ENCODE data around the gene ZNF580.

The ZNF580 gene

DNA sequence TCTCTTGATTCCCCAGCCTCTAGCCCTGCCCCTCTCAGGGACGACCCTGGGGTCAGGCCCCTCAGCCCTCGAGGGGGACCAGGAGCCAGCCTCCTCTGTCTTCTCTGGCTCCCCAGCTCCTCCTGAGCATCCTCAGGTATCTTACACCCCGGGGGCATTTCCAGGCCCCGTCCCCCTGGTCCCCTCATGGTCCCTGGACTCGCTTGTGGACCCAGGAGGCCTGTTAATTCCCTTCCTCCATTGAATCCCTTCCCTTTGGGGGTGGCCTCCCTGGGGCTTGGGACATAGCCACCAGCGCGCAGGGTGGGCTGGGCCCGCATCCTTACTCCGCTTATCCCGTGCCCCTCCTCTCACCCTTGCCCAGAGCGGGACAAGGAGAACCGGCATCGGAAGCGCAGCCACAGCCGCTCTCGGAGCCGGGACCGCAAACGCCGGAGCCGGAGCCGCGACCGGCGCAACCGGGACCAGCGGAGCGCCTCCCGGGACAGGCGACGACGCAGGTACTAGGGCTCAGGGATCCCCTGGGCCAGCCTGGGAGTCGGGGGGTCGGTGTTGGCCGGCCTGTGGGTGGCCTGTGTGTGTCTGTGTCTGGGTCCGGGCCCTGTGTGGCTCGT is 18.2 kb downstream of the ZNF580 start:
- TF ChIP-seq, protein P1, sequence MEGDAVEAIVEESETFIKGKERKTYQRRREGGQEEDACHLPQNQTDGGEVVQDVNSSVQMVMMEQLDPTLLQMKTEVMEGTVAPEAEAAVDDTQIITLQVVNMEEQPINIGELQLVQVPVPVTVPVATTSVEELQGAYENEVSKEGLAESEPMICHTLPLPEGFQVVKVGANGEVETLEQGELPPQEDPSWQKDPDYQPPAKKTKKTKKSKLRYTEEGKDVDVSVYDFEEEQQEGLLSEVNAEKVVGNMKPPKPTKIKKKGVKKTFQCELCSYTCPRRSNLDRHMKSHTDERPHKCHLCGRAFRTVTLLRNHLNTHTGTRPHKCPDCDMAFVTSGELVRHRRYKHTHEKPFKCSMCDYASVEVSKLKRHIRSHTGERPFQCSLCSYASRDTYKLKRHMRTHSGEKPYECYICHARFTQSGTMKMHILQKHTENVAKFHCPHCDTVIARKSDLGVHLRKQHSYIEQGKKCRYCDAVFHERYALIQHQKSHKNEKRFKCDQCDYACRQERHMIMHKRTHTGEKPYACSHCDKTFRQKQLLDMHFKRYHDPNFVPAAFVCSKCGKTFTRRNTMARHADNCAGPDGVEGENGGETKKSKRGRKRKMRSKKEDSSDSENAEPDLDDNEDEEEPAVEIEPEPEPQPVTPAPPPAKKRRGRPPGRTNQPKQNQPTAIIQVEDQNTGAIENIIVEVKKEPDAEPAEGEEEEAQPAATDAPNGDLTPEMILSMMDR (IDR thresholded peaks at IDR 0.05; ENCODE audit: low read length), result no peak
- no peak for TF ChIP-seq EZH2 (IDR thresholded peaks at IDR 0.05; ENCODE audit: borderline replicate concordance, low read length)
- Histone ChIP-seq H3K9me3 (ENCODE audit: low read length) (no peaks in the 10 kb centered on the region), H3K27me3 (ENCODE audit: insufficient read depth, low read length) (no peaks in the 10 kb centered on the region), H3K9ac (ENCODE audit: low read length) (peak overlapping the region; percentile 98; the same call in 1 of the 2 replicates), H3K36me3 (ENCODE audit: insufficient read depth, low read length) (peaks cover 79% of the 10 kb centered on the region), H4K20me1 (ENCODE audit: insufficient read depth, low read length) (no peaks in the 10 kb centered on the region; the same call in 1 of the 2 replicates), H3K9me2 (ENCODE audit: low read depth, low read length) (no peaks in the 10 kb centered on the region), H2AFZ (ENCODE audit: low read length) (no peak overlapping the region), H3F3A (ENCODE audit: insufficient read depth, low read length) (no peaks in the 10 kb centered on the region), H3K4me2 (ENCODE audit: low read length) (peak overlapping the region; percentile 97; the same call in 1 of the 2 replicates), H3K4me3 (ENCODE audit: low read depth, low read length, poor library complexity, severe bottlenecking) (peak overlapping the region; percentile 94), H3K4me1 (ENCODE audit: insufficient read depth, low read length, severe bottlenecking) (peaks cover 31% of the 10 kb centered on the region), H3K79me2 (ENCODE audit: insufficient read depth, low read length) (peaks cover 52% of the 10 kb centered on the region), H3K27ac (ENCODE audit: low read depth, low read length, poor library complexity, severe bottlenecking) (peak overlapping the region; percentile 1)

DNA sequence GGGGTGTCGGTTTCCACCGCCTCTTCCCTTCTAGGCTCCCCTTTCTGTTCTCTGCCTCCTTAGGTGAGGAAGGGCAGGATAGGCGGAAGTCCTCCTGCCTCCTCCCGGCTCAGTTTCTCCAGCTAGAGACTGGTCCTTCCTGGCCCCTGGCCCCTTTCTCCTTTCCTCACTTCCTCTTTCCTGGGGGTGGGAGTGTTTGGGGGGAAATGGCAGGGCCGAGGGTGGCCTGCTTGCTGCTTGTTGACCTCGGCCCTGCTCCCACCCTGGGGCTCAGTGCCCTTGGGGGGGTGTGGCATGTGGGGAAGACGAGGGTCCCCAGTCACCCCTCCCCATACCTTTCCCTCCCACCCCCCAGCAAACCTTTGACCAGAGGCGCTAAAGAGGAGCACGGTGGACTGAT is 19.0 kb downstream of the ZNF580 start:
- Histone ChIP-seq H3K36me3 (ENCODE audit: insufficient read depth, low read length) (peaks cover 87% of the 10 kb centered on the region), H3F3A (ENCODE audit: insufficient read depth, low read length) (no peaks in the 10 kb centered on the region), H3K4me1 (ENCODE audit: insufficient read depth, low read length, severe bottlenecking) (peaks cover 31% of the 10 kb centered on the region), H3K27me3 (ENCODE audit: insufficient read depth, low read length) (no peaks in the 10 kb centered on the region), H3K9ac (ENCODE audit: low read length) (no peak overlapping the region; the same call in 1 of the 2 replicates), H3K27ac (ENCODE audit: low read depth, low read length, poor library complexity, severe bottlenecking) (no peak overlapping the region), H3K9me3 (ENCODE audit: low read length) (no peaks in the 10 kb centered on the region), H3K4me3 (ENCODE audit: low read depth, low read length, poor library complexity, severe bottlenecking) (no peak overlapping the region), H4K20me1 (ENCODE audit: insufficient read depth, low read length) (no peaks in the 10 kb centered on the region; the same call in 1 of the 2 replicates), H3K79me2 (ENCODE audit: insufficient read depth, low read length) (peaks cover 52% of the 10 kb centered on the region), H2AFZ (ENCODE audit: low read length) (no peak overlapping the region), H3K4me2 (ENCODE audit: low read length) (no peak overlapping the region), H3K9me2 (ENCODE audit: low read depth, low read length) (no peaks in the 10 kb centered on the region)
- no peak for TF ChIP-seq EZH2 (IDR thresholded peaks at IDR 0.05; ENCODE audit: borderline replicate concordance, low read length)
- TF ChIP-seq, protein P1 (IDR thresholded peaks at IDR 0.05; ENCODE audit: low read length), result no peak

DNA sequence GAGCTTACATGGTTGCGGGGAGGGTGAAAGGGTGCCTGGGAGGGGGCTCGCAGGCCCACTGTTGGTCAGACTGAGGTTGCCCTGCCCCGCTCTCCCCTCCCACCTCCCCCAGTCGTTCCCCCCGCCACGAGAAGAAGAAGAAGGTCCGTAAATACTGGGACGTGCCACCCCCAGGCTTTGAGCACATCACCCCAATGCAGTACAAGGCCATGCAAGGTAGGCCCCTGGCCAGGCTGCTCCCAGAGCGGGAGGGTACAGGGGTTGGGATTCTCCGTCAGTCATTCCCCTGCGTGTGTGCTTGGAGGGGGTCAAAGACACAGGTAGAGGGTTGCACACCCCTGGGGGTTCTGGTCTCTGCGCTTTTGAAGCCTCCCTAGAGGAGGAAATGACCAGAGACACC is 19.6 kb downstream of the ZNF580 start:
- H3K79me2 ChIP-seq (ENCODE audit: insufficient read depth, low read length), result peaks cover 52% of the 10 kb centered on the region
- H4K20me1 ChIP-seq (ENCODE audit: insufficient read depth, low read length), result no peaks in the 10 kb centered on the region; the same call in 1 of the 2 replicates
- H3K4me3 ChIP-seq (ENCODE audit: low read depth, low read length, poor library complexity, severe bottlenecking), result no peak overlapping the region
- H3K9me3 ChIP-seq (ENCODE audit: low read length), result no peaks in the 10 kb centered on the region
- no peaks in the 10 kb centered on the region for H3K27me3 ChIP-seq (ENCODE audit: insufficient read depth, low read length)
- no peak overlapping the region for H2AFZ ChIP-seq (ENCODE audit: low read length)
- no peak overlapping the region for H3K4me2 ChIP-seq (ENCODE audit: low read length)
- no peak overlapping the region for H3K9ac ChIP-seq (ENCODE audit: low read length)
- TF ChIP-seq EZH2 (IDR thresholded peaks at IDR 0.05; ENCODE audit: borderline replicate concordance, low read length), result no peak
- TF ChIP-seq, protein P1 (IDR thresholded peaks at IDR 0.05; ENCODE audit: low read length), result no peak
- no peaks in the 10 kb centered on the region for H3F3A ChIP-seq (ENCODE audit: insufficient read depth, low read length)
- no peak overlapping the region for H3K27ac ChIP-seq (ENCODE audit: low read depth, low read length, poor library complexity, severe bottlenecking)
- H3K36me3 ChIP-seq (ENCODE audit: insufficient read depth, low read length), result peaks cover 91% of the 10 kb centered on the region
- peaks cover 31% of the 10 kb centered on the region for H3K4me1 ChIP-seq (ENCODE audit: insufficient read depth, low read length, severe bottlenecking)
- no peaks in the 10 kb centered on the region for H3K9me2 ChIP-seq (ENCODE audit: low read depth, low read length)
